Endodermal cell (in vitro differentiated cells): ENCODE results near the gene EFCAB6. TPM values are rescaled to one million over a fixed set of nuclear protein-coding genes. Genes with fewer than 3 reads are reported as not detected.

Experiments
- DNase-seq: peaks from one replicate; pipeline ENCODE4 v3.0.0-alpha.2; 2017
- H3K27ac ChIP-seq: 2 replicates; pipeline ENCODE4 v1.5.1; 2013; ENCODE audit warnings: mild to moderate bottlenecking, low read depth, low read length, moderate library complexity
- H3K27me3 ChIP-seq: 2 replicates; pipeline ENCODE4 v1.6.1; 2013; ENCODE audit warnings: mild to moderate bottlenecking, low read length, moderate library complexity; ENCODE audit not compliant: insufficient read depth, control insufficient read depth, poor library complexity, severe bottlenecking
- H3K36me3 ChIP-seq: 2 replicates; pipeline ENCODE4 v1.7.0; 2013; ENCODE audit warnings: mild to moderate bottlenecking, low read length, moderate library complexity; ENCODE audit not compliant: control insufficient read depth, insufficient read depth
- H3K4me1 ChIP-seq: one replicate; pipeline ENCODE4 v1.7.0; 2013; ENCODE audit warnings: low read length; ENCODE audit not compliant: control insufficient read depth, insufficient read depth
- H3K4me3 ChIP-seq: 2 replicates; pipeline ENCODE4 v1.5.1; 2013; ENCODE audit warnings: mild to moderate bottlenecking, low read length, moderate library complexity
- H3K9ac ChIP-seq: 2 replicates; pipeline ENCODE4 v1.6.1; 2013; ENCODE audit warnings: mild to moderate bottlenecking, low read length, moderate library complexity; ENCODE audit not compliant: poor library complexity, severe bottlenecking; ENCODE audit errors: extremely low read depth
- H3K9me3 ChIP-seq: 2 replicates; pipeline ENCODE4 v1.6.1; 2013; ENCODE audit warnings: mild to moderate bottlenecking, low read length, moderate library complexity; ENCODE audit not compliant: control insufficient read depth
- H3K27ac Mint-ChIP-seq: 2 replicates; pipeline ENCODE4 v1.8.0; 2020; ENCODE audit warnings: mixed read lengths
- H3K27me3 Mint-ChIP-seq: 2 replicates; pipeline ENCODE4 v1.8.0; 2021; ENCODE audit warnings: mild to moderate bottlenecking, mixed read lengths; ENCODE audit not compliant: insufficient read depth
- H3K36me3 Mint-ChIP-seq: 2 replicates; pipeline ENCODE4 v1.8.0; 2020; ENCODE audit warnings: low read depth, mixed read lengths
- H3K4me1 Mint-ChIP-seq: 2 replicates; pipeline ENCODE4 v1.8.0; 2020; ENCODE audit warnings: mixed read lengths
- H3K4me3 Mint-ChIP-seq: 2 replicates; pipeline ENCODE4 v1.8.0; 2020; ENCODE audit warnings: mild to moderate bottlenecking, moderate library complexity, mixed read lengths
- H3K9me3 Mint-ChIP-seq: 2 replicates; pipeline ENCODE4 v1.8.0; 2020; ENCODE audit warnings: mild to moderate bottlenecking, mixed read lengths
- CTCF ChIP-seq: fragments of 200-600 bp; sonication (generic); conservative IDR thresholded peaks from 2 replicates; pipeline ENCODE4 v1.5.0; 2021; ENCODE audit warnings: antibody characterized with exemption, mild to moderate bottlenecking
- WGBS, 2 experiments: methylation state at CpG; one replicate each; pipeline versions ENCODE4 v1.1.5 to v1.1.7; 2013; ENCODE audit warnings: missing lambda C conversion rate in 2 of 2, mixed read lengths in 1 of 2; ENCODE audit not compliant: insufficient coverage in 1 of 2, insufficient read length in 1 of 2; 5-methylcytosine and 5-hydroxymethylcytosine counted together
- total RNA-seq, 2 donors: library from RNA; stranded (reverse); fragmentation: NEBNext Ultra II Directional in 1 of 2; extraction: Animal tissue kit (Norgen Biotek cat#: 25700) in 1 of 2; gene quantifications; 2 replicates in 1 of 2; 3 replicates in 1 of 2; pipeline ENCODE4 v1.2.1, GENCODE V29; 2021

EFCAB6 gene
- total RNA-seq, 2 donors from 2014 or later: 1.8 to 2.0 TPM

- peaks cover 7% of the 10 kb centered on the region for H3K9me3 ChIP-seq
- no peaks in the 10 kb centered on the region for H3K36me3 Mint-ChIP-seq
- no peaks in the 10 kb centered on the region for H3K36me3 ChIP-seq
- H3K27ac Mint-ChIP-seq: no peak overlapping the region
- H3K27me3 ChIP-seq: no peaks in the 10 kb centered on the region
- no peak overlapping the region for H3K4me3 Mint-ChIP-seq
- no peak overlapping the region for H3K27ac ChIP-seq
- H3K4me1 Mint-ChIP-seq: no peaks in the 10 kb centered on the region
- no peak overlapping the region for H3K4me3 ChIP-seq
- H3K9ac ChIP-seq: no peak overlapping the region
- no peaks in the 10 kb centered on the region for H3K9me3 Mint-ChIP-seq
- no peaks in the 10 kb centered on the region for H3K4me1 ChIP-seq
- peaks cover 3% of the 10 kb centered on the region for H3K27me3 Mint-ChIP-seq
- DNase-seq: no peak
- 80 to 100% methylated on average over 1 to 2 of the region's 2 CpGs for WGBS, 2 experiments
- TF ChIP-seq CTCF: no peak
These were observed 79.0 kb downstream of the EFCAB6 start for GRCh38 chr22:43733138-43733537.

GRCh38 chr22:43731988-43732387, 80.1 kb downstream of the EFCAB6 start:
- Histone ChIP-seq H3K36me3 (no peaks in the 10 kb centered on the region), H3K9me3 (no peaks in the 10 kb centered on the region), H3K9ac (no peak overlapping the region), H3K27me3 (no peaks in the 10 kb centered on the region), H3K4me1 (no peaks in the 10 kb centered on the region), H3K4me3 (no peak overlapping the region), H3K27ac (no peak overlapping the region)
- DNase-seq: no peak
- Mint-ChIP-seq H3K36me3 (no peaks in the 10 kb centered on the region), H3K4me3 (no peak overlapping the region), H3K9me3 (no peaks in the 10 kb centered on the region), H3K27ac (no peak overlapping the region), H3K4me1 (no peaks in the 10 kb centered on the region), H3K27me3 (peaks cover 3% of the 10 kb centered on the region)
- no peak for TF ChIP-seq CTCF
- 80 to 93% methylated on average over 3 to 5 of the region's 5 CpGs for WGBS, 2 experiments

- Histone ChIP-seq H3K4me1 (no peaks in the 10 kb centered on the region), H3K4me3 (no peak overlapping the region), H3K36me3 (no peaks in the 10 kb centered on the region), H3K27ac (no peak overlapping the region), H3K9ac (no peak overlapping the region), H3K27me3 (no peaks in the 10 kb centered on the region), H3K9me3 (no peaks in the 10 kb centered on the region)
- Mint-ChIP-seq H3K9me3 (no peaks in the 10 kb centered on the region), H3K27me3 (peaks cover 3% of the 10 kb centered on the region), H3K36me3 (no peaks in the 10 kb centered on the region), H3K27ac (no peak overlapping the region), H3K4me3 (no peak overlapping the region), H3K4me1 (no peaks in the 10 kb centered on the region)
- WGBS, 2 experiments: 89 to 100% methylated on average over 1 of the region's 1 CpG
- DNase-seq: no peak
- no peak for TF ChIP-seq CTCF
These were observed 85.1 kb downstream of the EFCAB6 start for GRCh38 chr22:43726964-43727543.
